Activated naive CD4-positive, alpha-beta T cell treated with anti-CD3 and anti-CD28 coated beads, Interleukin-2, amount 50 U/mL, for 16 hours (primary cell): ENCODE data around the gene BTG4.
A peak's percentile ranks its signal among the peaks of the same experiment; 100 is the strongest.

ENCODE experiments used
- DNase-seq: peaks from one replicate; pipeline ENCODE4 v3.0.0-alpha.2; 2020

The BTG4 gene

GRCh38 chr11:111479666-111480065 lies 32.5 kb downstream of the BTG4 start:
- DNase-seq, result no peak

- no peak for DNase-seq
These were observed 34.3 kb downstream of the BTG4 start for GRCh38 chr11:111477898-111478297.

- no peak for DNase-seq
These were observed 35.2 kb downstream of the BTG4 start for GRCh38 chr11:111476956-111477355.

- no peak for DNase-seq
These were observed 35.8 kb downstream of the BTG4 start for GRCh38 chr11:111476366-111476765.

- no peak for DNase-seq
These were observed 37.8 kb downstream of the BTG4 start for GRCh38 chr11:111474432-111474831.

- DNase-seq, result no peak
These were observed 40.0 kb downstream of the BTG4 start for GRCh38 chr11:111472228-111472627.

- no peak for DNase-seq
These were observed 43.0 kb downstream of the BTG4 start for GRCh38 chr11:111469200-111469599.

GRCh38 chr11:111466615-111467014 lies 45.6 kb downstream of the BTG4 start:
- no peak for DNase-seq

GRCh38 chr11:111465400-111465799 lies 46.8 kb downstream of the BTG4 start:
- DNase-seq, result no peak

- DNase-seq, result no peak
These were observed 48.9 kb downstream of the BTG4 start for GRCh38 chr11:111463276-111463675.

- no peak for DNase-seq
These were observed 49.9 kb downstream of the BTG4 start for GRCh38 chr11:111462329-111462728.

- DNase-seq, result no peak
These were observed 50.5 kb downstream of the BTG4 start for GRCh38 chr11:111461460-111462235.

- no peak for DNase-seq
These were observed 51.3 kb downstream of the BTG4 start for GRCh38 chr11:111460856-111461255.

- DNase-seq, result no peak
These were observed 51.8 kb downstream of the BTG4 start for GRCh38 chr11:111460340-111460739.

- DNase-seq, result no peak
These were observed 52.5 kb downstream of the BTG4 start for GRCh38 chr11:111459506-111460270.

GRCh38 chr11:111457731-111458368 lies 54.3 kb downstream of the BTG4 start:
- no peak for DNase-seq

GRCh38 chr11:111456859-111457730 lies 55.1 kb downstream of the BTG4 start:
- DNase-seq, result no peak

GRCh38 chr11:111456086-111456858 lies 55.9 kb downstream of the BTG4 start:
- no peak for DNase-seq

- no peak for DNase-seq
These were observed 56.7 kb downstream of the BTG4 start for GRCh38 chr11:111455291-111456085.

- peak; percentile 51 for DNase-seq
These were observed 57.5 kb downstream of the BTG4 start for GRCh38 chr11:111454561-111455192.
